ENCODE data around the gene NALCN.

- TF ChIP-seq, protein P1, sequence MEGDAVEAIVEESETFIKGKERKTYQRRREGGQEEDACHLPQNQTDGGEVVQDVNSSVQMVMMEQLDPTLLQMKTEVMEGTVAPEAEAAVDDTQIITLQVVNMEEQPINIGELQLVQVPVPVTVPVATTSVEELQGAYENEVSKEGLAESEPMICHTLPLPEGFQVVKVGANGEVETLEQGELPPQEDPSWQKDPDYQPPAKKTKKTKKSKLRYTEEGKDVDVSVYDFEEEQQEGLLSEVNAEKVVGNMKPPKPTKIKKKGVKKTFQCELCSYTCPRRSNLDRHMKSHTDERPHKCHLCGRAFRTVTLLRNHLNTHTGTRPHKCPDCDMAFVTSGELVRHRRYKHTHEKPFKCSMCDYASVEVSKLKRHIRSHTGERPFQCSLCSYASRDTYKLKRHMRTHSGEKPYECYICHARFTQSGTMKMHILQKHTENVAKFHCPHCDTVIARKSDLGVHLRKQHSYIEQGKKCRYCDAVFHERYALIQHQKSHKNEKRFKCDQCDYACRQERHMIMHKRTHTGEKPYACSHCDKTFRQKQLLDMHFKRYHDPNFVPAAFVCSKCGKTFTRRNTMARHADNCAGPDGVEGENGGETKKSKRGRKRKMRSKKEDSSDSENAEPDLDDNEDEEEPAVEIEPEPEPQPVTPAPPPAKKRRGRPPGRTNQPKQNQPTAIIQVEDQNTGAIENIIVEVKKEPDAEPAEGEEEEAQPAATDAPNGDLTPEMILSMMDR (IDR thresholded peaks at IDR 0.05) = no peak
- no peak for TF ChIP-seq POLR2A (IDR thresholded peaks at IDR 0.05)
These were observed 390.4 kb downstream of the NALCN start for GRCh38 chr13:101025925-101026324.

Measured in right lobe of liver (tissue), 4 donors.